ENCODE results near the gene SEZ6. TPM values are rescaled to one million over a fixed set of nuclear protein-coding genes. Genes with fewer than 3 reads are reported as not detected.

SEZ6 gene
- total RNA-seq, 1 experiment from 2014 or later, result not detected

GRCh38 chr17:28938552-28938951 is 67.3 kb downstream of the SEZ6 start:
- DNase-seq (ENCODE audit: low read depth, low spot score) (no peak), ATAC-seq (no peak)
- Histone ChIP-seq H3K9me3 (ENCODE audit: control insufficient read depth, insufficient read depth, low read depth, low read length) (no peaks in the 10 kb centered on the region), H3K36me3 (ENCODE audit: control insufficient read depth, insufficient read depth, low read length) (no peaks in the 10 kb centered on the region), H3K4me3 (ENCODE audit: low read depth in 2 of 2, low read length in 2 of 2) (no peak overlapping the region), H3K4me1 (ENCODE audit: control insufficient read depth, insufficient read depth, low read length) (peaks cover 41% of the 10 kb centered on the region), H3K27ac (ENCODE audit: low read length) (no peak overlapping the region), H3K27me3 (ENCODE audit: control insufficient read depth, insufficient read depth, low read length) (no peaks in the 10 kb centered on the region)
- intact Hi-C loops (cut with micrococcal nuclease; ENCODE audit: unreplicated experiment) (no loop called here), in situ Hi-C loops (cut with HindIII; ENCODE audit: low pct_unique_long_range_greater_than_20kb, low sequenced_read_pairs) (no loop called here)
- ChIA-PET POLR2A (interaction anchor here (0.6 kb wide), 2 partner anchors 10 to 24 kb away, joined by 3 to 5 read pairs; no protein-coding TSS in a partner anchor), CTCF (interaction anchor here (0.8 kb wide), 1 partner anchor 23 kb away, joined by 3 read pairs; no protein-coding TSS in a partner anchor)
- BruUV-seq (replicated peaks), result TSS peak; percentile 48
- no peak for TF ChIP-seq CTCF (IDR thresholded peaks at IDR 0.05)
- no peak for TF ChIP-seq TCF7L2 (IDR thresholded peaks at IDR 0.05; ENCODE audit: low read depth, low read length)
- no peak for TF ChIP-seq POLR2AphosphoS5 (IDR thresholded peaks at IDR 0.05; ENCODE audit: low read depth, low read length)
- TF ChIP-seq REST (IDR thresholded peaks at IDR 0.05; ENCODE audit: insufficient read depth in 1 of 2, low read depth in 2 of 2, low read length in 1 of 2), result no peak
- TF ChIP-seq SIN3A (IDR thresholded peaks at IDR 0.05; ENCODE audit: borderline replicate concordance, insufficient read depth, low read depth, low read length), result no peak

DNA sequence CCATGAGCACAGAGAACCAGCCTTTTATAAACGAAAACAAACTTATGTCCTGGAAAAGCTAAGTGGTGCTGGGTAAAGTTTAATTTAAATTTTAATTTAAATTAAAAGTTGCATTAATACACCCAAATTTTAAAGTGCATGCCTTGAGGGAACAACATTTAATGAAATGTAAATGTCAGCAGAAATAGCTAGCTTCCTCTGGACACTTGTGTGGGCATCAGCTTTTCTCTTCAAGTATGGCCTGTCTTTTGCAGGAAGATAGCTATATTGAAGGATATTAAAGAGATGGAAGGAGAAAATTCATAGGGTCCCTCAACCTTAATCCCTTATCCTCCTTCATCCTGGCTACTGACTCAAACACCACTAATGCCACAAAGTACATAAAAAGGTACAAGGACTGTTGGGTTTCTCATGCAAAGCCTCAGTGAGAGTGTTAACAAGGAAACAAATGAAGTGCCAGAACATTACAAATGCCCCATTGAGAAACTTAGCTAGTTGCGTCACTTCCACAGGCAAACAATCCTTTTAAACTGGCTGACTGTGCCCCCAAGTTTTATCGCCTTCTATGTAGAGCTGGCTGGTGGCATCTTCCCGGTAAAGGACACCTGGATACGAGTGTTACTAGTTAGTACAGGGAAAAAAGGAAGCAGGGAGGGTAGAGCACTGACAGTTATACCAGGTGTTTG is 68.6 kb downstream of the SEZ6 start:
- ATAC-seq (no peak), DNase-seq (ENCODE audit: low read depth, low spot score) (no peak)
- no peaks in the 10 kb centered on the region for H3K9me3 ChIP-seq (ENCODE audit: control insufficient read depth, insufficient read depth, low read depth, low read length)
- no peaks in the 10 kb centered on the region for H3K27me3 ChIP-seq (ENCODE audit: control insufficient read depth, insufficient read depth, low read length)
- POLR2A ChIA-PET, result interaction anchor here (0.6 kb wide), 1 partner anchor 161 kb away, joined by 3 read pairs; no protein-coding TSS in a partner anchor
- intact Hi-C loops (cut with micrococcal nuclease; ENCODE audit: unreplicated experiment) (no loop called here), in situ Hi-C loops (cut with HindIII; ENCODE audit: low pct_unique_long_range_greater_than_20kb, low sequenced_read_pairs) (no loop called here)
- CTCF ChIA-PET, result interaction anchor here (0.6 kb wide), 1 partner anchor 168 kb away, joined by 5 read pairs; no protein-coding TSS in a partner anchor
- no peaks in the 10 kb centered on the region for H3K36me3 ChIP-seq (ENCODE audit: control insufficient read depth, insufficient read depth, low read length)
- H3K27ac ChIP-seq (ENCODE audit: low read length), result no peak overlapping the region
- peaks cover 41% of the 10 kb centered on the region for H3K4me1 ChIP-seq (ENCODE audit: control insufficient read depth, insufficient read depth, low read length)
- no TSS peak for BruUV-seq (replicated peaks)
- TF ChIP-seq SIN3A (IDR thresholded peaks at IDR 0.05; ENCODE audit: borderline replicate concordance, insufficient read depth, low read depth, low read length) (no peak), TCF7L2 (IDR thresholded peaks at IDR 0.05; ENCODE audit: low read depth, low read length) (no peak), POLR2AphosphoS5 (IDR thresholded peaks at IDR 0.05; ENCODE audit: low read depth, low read length) (no peak), REST (IDR thresholded peaks at IDR 0.05; ENCODE audit: insufficient read depth in 1 of 2, low read depth in 2 of 2, low read length in 1 of 2) (no peak), CTCF (IDR thresholded peaks at IDR 0.05) (no peak)
- no peak overlapping the region for H3K4me3 ChIP-seq (ENCODE audit: low read depth in 2 of 2, low read length in 2 of 2)

All from Panc1 (cell line).